ENCODE results near the gene RC3H2.
A peak's percentile ranks its signal among the peaks of the same experiment; 100 is the strongest.

RC3H2 gene, protein sequence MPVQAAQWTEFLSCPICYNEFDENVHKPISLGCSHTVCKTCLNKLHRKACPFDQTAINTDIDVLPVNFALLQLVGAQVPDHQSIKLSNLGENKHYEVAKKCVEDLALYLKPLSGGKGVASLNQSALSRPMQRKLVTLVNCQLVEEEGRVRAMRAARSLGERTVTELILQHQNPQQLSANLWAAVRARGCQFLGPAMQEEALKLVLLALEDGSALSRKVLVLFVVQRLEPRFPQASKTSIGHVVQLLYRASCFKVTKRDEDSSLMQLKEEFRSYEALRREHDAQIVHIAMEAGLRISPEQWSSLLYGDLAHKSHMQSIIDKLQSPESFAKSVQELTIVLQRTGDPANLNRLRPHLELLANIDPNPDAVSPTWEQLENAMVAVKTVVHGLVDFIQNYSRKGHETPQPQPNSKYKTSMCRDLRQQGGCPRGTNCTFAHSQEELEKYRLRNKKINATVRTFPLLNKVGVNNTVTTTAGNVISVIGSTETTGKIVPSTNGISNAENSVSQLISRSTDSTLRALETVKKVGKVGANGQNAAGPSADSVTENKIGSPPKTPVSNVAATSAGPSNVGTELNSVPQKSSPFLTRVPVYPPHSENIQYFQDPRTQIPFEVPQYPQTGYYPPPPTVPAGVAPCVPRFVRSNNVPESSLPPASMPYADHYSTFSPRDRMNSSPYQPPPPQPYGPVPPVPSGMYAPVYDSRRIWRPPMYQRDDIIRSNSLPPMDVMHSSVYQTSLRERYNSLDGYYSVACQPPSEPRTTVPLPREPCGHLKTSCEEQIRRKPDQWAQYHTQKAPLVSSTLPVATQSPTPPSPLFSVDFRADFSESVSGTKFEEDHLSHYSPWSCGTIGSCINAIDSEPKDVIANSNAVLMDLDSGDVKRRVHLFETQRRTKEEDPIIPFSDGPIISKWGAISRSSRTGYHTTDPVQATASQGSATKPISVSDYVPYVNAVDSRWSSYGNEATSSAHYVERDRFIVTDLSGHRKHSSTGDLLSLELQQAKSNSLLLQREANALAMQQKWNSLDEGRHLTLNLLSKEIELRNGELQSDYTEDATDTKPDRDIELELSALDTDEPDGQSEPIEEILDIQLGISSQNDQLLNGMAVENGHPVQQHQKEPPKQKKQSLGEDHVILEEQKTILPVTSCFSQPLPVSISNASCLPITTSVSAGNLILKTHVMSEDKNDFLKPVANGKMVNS

DNA sequence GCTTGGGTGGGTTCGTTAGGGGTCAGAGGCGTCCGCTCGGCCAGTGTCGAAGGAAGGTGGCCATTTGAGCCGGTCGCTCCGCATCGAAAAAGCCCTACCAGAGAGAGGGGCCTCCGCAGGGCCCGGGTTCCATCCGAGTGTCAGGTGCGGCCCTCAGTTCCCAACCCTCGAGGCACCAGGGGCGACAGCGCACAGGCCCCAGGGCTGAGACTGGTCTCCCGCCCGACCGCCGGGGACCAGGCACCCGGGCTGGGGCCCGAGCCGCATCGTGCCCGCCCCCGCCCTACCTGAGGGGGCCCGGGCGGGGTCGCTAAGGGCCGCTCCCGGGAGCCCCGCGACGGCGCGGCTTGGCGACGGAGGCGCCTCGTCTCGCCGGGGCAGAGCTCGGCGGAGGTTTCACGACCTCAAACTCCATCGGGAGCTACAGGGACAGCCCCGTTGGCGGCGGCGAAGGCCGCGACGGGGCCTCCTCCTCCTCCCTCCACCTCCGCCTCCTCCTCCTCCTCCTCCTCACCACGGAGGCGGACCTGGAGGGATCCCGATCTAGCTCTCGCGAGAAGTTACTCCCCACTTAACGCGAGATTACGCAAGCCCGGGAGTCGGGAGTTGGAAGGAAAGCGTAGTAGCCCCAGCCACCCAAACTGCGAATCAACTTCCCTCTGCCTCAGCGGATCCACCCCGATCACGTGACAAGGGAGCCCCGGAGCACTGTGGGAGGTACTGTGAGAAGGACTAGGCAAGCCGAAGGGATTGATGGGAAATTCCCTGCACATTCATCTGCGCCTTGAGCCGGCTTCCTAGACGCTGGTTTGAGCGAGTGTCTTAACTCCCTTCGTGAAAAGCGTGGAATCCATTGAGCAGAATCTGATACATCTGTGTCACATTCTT lies at the start of gene RC3H2:
Gene RC3H2 (minus strand): TSS at position 537 of the 888 bp plus-strand sequence. CDS start 7,850 bp downstream, outside the sequence.
- DNase-seq: peak; percentile 99 to 100 (median 100)

DNA sequence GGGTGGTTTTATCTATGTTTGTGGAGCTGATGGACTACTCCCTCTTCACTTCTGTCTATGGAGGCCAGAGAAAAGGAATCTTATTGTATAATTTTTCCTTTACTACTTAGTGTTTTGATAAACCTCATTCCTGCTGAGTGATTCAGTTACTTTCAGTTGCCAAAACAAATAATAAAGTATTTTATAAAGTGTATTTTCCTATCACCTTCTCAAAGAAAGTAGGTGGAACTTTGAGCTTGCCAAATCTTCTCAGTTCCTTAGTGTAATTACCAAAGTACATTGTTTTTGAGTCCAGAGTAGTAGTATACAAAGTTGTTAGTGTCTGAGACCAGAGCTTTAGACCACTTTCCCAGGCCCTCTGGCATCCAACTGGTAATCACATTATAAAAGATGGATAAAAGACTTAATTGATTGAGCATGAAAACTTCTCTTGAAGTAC lies 49.1 kb upstream of the RC3H2 start:
- DNase-seq: no peak

DNA sequence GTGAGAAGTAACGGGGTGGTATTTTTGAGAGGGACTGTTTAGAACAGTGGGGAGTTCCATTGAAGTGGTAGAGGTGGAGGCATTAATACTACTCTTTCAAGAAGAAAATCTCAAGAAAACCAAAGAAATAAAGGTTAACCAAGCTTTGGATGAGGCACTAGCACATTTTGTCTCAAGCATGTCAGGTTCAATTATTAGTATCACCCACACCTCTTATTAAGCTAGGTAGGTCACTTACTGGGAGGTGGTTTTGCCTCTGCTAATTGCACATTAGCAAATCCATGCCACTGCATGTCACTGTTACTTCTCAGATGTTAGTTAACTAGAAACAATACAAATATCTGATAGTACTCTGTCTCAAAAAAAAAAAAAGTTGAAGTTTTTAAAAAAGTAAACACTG lies 45.9 kb upstream of the RC3H2 start:
- no peak for DNase-seq

DNA sequence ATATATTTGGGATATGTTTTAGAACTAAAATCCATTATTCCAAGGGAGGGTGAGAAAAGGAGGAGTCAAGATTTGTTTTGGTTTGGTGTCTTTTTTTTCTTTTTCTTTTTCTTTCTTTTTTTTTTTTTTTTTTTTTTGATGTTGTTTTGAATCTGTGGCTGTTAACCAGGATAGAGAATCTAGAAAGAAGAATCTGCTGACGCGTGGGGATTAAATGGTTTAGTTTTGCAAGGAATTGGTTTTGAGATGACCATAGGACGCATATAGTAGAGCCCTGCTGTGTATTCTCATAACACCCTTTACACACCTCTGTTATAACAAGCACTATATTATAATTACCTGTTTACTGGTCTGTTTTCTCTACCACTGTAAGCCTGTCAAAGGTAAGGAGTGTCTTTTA lies 45.1 kb upstream of the RC3H2 start:
- no peak for DNase-seq

DNA sequence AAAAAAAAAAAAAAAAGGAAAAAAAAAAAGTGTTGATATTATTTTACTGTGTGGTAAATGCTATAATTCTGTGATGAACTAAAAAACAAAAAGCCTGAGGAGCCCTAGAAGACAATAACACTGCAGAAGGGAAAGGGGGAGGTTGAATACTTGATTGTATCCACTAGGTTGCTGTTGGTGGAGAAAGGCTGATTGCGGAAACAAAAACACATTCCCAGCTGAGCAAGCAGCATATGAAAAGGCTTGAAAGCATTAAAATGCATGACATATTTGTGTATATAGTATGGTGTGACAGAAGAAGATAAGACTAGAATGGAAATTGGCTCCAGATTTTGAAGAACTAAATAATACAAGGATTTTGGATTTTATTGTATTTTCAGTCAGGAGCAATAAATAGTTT lies 44.5 kb upstream of the RC3H2 start:
- DNase-seq: no peak

DNA sequence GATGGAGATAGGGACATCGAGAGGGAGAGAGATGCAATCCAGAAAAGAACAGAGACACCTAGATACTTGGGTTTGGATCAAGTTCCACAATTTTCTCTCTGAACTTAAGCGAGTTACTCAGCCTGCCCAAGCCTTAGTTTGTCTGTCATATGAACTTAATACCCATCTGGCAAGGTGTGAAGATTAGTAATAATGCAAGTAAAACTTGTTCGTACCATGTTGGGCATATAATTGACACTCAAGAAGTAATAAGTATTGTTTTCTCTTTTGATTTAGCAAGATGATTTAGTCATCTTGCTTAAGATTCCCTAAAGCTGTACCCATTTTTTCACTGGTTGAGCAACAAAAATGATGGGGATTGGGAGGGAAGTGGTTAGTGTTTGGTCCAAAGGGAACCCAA lies 43.2 kb upstream of the RC3H2 start:
- DNase-seq: no peak

DNA sequence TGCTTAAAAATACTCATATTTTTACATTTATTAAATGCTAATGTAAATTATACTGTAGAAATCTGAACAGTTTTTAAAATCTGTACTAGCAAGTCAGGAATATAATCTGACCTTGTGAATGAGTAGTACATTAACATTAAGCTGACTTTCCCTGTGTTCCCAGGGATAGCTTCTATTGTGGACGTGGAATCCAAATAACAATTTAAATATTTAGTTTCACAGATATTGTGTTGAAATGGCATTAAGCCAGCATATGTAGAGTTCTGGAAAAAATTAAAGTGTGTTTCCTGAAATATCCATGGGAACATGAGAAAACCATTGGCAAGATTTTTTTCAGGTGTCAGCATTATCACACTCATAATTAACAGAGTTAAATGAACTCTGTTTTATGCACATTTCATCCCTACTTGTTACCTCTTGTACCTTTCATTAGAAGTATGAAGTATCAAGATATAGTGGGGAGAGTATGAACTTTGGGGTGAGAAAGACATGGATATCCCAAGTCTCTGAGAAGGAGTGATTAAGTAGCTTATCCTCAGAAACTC lies 41.4 kb upstream of the RC3H2 start:
- no peak for DNase-seq

DNA sequence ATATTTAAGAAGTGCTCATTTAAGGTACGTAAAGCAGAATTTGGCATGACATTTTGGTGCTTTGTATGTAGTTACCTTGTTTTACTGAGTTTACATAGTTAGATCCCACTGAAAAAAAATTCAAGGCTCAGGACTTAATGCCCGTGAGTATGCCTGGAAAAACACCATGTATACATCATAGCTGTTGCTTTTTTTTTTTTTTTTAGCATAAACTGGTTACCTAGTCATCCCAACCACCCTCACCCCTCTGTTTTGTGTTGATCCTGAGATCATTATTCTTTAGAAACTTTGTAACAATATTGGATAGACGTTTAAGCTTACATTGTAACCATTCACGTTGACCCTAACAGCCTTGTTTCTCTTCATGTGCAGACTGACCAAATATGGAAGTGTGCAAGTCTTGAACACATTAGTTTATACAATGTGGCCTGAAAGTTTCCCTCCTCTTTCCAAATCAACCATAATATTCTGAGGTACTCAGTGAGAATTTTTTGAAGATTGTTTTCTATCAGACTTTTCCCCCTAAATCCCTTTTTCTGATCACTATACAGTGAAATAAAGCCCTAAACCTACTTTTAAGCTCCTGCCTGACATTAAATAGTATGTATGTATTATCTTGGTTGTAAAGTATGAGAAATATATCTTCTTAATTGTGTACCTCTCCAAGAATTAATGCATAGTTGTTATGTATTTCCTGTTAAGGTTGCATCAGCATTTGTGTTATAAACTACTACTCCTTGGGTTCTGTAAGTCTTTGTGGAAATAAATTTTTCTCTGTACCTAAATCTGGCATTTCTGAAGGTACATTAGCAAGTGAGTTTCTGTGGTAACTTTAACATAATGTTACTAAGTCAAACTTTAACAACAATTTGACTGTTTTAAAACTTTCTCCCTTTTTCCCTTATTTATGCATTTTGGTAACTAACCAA lies 40.1 kb upstream of the RC3H2 start:
- no peak for DNase-seq

DNA sequence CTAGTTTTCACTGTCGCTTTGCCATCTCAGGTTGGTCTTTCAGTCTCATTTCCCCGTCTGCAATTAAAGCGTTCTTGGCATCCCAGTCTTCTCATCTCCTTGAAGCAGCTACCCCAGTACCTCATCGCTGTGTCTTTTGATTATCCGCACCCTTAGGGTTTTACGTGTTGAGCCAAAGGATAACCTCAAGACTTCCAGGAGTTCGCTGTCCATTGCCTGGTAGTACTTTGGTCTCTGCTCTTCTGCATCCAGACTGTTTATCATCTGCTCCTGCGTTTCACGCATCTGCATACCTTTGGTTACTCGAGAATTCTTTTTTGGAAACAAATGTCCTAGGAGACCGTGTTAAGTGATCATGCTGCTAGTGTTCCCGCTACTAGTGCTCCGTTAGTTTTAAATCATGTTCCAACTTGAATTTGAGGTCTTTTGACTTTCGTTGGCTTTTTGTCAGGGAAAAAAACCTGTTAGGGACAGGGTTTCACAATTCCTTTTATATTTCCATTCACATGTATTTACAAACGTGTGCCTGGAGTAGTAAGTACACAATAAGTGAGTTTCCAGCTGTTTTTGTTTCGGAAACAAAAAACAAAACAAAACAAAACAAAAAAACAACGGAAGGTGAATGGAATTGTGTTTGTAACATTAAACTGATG lies 36.5 kb upstream of the RC3H2 start:
- DNase-seq: no peak

DNA sequence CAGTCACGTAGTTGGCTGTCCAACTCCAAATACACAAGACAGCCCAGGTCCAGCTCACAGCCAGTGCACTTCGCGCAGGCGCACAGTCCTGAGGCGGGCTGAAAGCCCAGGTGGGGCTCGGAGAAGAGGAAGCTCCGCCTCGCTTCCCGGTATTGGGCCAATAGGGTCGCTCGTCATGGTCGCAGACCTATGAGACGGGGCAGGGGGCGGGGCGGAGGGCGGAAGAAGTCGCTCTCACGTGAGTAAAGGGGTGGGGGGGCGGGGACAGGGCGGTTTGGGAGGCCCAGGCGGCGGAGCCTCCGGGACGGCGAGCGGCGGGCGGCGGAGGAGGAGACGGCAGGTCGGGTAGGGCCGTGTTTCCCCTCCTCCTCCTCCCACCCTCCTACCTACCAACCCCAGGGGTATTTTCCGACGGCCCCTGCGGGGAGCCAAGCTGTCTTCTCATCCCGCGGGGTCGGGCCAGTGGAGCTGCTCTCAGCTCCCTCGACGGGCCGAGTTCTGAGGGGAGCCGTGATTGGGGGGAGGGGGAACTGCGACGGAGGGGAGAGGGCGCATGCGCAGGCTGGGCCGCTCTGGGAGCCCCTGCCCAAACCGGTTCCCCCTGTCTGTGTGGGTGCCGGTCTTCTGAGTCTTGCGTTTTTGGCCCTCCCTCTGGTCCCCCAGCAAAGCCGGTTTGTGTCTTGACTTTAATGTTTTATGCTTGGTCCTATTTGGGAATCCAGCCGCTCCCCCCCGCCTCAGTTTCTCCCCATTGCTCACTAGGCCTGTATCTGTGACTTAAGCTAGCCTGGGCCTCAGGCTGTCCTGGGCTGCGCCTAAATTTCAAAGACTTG lies 35.8 kb upstream of the RC3H2 start, which contains the start of gene RABGAP1:
Gene RABGAP1 (plus strand): TSS at position 272 of the 833 bp plus-strand sequence. CDS start 16,040 bp downstream, outside the sequence.
- peak; percentile 98 to 100 (median 99) for DNase-seq

DNA sequence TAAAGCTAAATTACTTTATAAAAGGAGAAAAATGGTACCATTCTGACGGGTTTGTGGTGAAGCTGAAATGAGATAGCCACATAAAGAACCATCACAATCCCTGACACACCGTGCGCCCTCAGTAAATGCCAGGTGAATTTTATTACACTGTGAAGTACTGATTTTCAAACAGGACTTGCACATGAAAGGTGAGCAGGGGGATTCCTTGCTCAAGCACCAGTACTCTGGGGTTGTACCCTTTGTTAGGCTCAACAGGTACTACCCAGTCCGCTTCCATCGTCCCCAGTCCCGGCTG lies 35.2 kb upstream of the RC3H2 start:
- DNase-seq: no peak

DNA sequence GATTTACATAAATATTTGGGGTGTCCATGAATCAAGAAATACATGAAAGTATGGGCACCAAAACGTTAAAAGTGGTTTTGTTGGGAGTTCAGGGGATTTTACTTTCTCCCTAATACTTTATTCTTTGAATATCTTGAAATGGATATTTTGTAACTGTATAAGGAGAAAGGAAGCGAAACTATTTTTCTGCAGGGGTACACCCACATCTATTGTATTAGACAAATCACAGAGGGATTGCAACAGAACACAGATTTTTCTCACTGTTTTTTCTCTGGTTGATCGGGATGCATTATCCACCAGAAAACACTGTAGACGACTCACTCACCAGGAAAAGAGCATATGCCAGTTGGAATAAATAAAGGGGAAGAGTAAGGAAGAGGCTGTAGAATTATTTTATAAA lies 34.4 kb upstream of the RC3H2 start:
- DNase-seq: peak; percentile 45 to 77 (median 71)

DNA sequence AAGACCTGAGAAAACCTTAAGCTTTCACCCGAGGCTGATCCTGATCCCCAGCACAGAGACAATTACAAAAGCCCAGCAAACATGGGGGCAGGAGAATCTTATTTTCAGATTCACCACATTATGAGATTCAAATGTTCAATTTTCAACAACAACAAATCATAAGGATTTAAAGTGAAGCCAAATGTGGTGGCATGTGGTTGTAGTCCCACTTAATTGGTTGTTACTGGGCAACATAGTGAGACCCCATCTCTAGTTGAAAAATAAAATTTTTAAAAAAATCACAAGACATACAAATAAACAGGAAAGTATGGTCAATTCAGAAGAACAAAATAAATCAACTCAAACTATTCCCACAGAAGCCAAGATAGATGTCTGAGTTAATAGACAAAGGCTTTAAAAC lies 31.7 kb upstream of the RC3H2 start:
- no peak for DNase-seq

DNA sequence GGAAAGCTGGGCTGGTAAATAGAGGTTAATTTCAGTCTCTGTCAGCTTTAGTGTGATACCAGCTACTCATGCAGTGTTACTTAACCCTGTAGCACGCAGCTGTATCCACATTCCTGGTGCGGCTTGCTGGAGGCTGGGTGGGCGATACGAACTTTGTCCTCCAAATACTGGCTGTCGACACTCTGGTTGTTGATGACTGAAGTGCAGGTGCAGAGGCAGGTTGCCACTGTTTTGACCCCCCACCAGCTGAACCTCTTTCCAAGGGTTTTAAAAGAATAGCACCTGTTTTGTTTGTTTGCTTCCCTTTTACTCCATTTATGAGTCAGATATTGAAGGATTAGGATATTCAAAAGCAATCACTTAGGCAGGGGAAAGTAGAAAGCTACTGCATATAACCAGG lies 31.3 kb upstream of the RC3H2 start:
- no peak for DNase-seq

DNA sequence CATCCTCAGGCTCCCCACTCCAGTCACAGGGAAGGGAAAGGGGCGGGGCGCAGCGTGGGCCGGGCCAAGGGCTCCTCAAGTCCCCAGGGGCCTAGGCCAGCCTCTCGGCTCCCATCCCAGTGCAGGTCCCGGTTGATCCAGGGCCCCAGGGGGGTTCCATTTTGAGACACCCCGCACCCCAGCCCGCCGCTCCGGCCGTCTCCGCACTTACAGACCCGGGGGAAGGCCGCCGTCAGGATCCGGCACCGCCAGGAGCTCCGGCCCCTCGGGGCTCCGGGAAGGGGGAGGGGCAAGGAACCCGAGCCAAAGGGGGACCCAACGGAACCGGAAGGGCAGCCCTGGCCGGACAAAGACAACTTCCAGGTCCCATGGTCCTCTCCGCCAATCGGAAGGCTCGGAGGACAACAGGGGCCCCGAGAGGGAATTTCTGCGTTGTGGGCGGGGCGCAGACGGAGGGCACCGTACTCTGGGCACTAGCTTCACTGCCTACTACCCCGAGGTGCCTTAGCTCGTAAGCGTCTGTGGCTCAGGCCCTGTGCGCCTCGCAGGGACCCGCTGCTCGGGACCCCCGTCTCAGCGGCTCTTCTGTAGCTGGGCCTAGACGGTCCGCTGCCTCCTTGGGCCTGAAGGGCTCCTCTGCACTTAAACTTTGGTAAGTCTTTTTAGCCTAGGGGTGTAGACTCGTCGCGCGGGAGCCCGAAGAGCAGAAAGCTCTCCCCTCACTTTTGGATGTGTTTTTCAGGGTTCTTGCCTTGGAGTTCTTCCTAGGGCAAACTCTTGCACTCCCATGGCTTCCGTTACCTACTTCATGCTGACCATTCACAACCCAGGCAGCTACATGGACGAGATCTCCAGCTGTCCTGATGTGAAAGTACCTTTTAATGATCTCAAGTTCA lies 26.3 kb upstream of the RC3H2 start, which contains the start of gene ZBTB26:
Gene ZBTB26 (minus strand): TSS at position 287 of the 896 bp plus-strand sequence. CDS start 11,578 bp downstream, outside the sequence.
- peak; percentile 96 to 97 (median 97) for DNase-seq

DNA sequence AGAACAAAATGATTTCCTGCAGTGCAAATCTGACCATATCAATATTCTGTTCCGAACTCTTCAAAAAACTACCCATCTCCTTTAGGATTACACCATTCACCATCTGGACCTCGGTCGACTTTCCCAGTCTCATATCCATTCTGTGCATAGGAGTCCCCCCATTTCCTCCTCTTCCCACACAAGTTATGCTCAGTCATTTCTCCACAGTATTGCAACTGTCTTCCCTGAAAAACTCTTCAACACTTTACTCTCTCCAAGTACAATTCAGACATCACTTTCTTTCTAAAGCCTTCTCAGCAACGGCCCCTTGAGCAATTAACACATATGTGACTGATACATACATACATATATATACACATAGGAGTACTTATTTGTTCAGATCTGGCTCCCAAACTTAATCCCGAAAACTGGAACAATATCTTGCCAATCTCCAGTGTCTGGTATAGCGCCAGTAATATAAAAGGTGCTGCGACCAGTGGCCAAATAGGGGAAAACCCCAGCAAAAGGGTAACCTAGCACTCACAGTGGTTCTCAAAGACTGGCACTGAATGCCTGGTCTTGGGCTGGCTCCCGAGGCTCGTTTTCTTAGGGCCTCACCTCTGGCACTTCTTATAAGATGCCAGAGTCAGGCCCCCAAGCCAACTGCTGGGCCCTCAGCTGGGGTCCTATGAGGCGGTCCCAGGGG lies 25.5 kb upstream of the RC3H2 start:
- DNase-seq: peak; percentile 24 to 43 (median 24)

DNA sequence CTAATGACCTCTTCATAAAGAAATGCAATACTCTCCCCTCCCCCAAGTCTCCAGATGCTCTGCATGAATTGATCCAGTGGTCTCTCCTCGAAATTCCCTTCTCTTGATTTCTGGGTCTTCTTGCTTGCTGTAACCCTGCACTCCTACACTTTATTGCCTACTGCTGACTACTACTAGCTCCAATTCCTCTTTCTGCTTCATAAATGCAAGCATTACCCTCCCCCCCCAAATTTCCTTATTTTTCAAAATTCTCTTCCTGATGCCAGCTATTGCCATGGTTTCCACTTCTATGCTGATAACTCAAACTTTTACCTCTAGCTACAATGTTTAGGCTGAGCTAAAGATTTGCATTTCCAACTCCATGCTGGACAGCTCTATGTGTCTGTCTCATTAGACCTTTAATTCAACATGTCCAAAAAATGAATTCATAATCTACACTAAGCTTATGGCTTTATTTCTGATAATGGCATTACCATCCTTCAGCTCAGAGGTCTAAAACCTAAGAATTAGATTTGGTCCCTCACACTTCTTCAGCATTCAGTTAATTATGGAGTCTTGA lies 24.7 kb upstream of the RC3H2 start:
- DNase-seq: peak; percentile 54 to 70 (median 63)
